HepG2 (cell line): Measurements from ENCODE around the gene CASP5. TPM values are rescaled to one million over a fixed set of nuclear protein-coding genes. Genes with fewer than 3 reads are reported as not detected.

ENCODE experiments used
- ARNT ChIP-seq: fragments of 450-650 bp; IDR thresholded peaks from 2 replicates; pipeline ENCODE4 v1.6.1; 2017
- ATF2 ChIP-seq: sonication (generic); formaldehyde crosslinking; IDR thresholded peaks from 2 replicates; pipeline ENCODE4 v1.4.0; 2020; ENCODE audit warnings: missing genetic modification reagents
- CHD2 ChIP-seq: IDR thresholded peaks from 2 replicates; pipeline ENCODE4 v1.6.1; 2011; ENCODE audit warnings: low read depth, low read length, improper control_type of control experiment
- DNMT1 ChIP-seq: sonication (generic); formaldehyde crosslinking; IDR thresholded peaks from 2 replicates; pipeline ENCODE4 v1.5.1; 2020; ENCODE audit warnings: mild to moderate bottlenecking, missing genetic modification reagents
- ELF3 ChIP-seq: IDR thresholded peaks from 2 replicates; pipeline ENCODE4 v1.6.1; 2016; ENCODE audit warnings: missing genetic modification reagents, missing compliant biosample characterization
- ELF4 ChIP-seq: sonication (generic); formaldehyde crosslinking; IDR thresholded peaks from 2 replicates; pipeline ENCODE4 v1.5.0; 2020; ENCODE audit warnings: missing genetic modification reagents, mild to moderate bottlenecking, moderate library complexity, borderline replicate concordance
- HOMEZ ChIP-seq: IDR thresholded peaks from 2 replicates; pipeline ENCODE4 v1.6.1; 2016; ENCODE audit warnings: low read depth
- KDM6A ChIP-seq: IDR thresholded peaks from 2 replicates; pipeline ENCODE4 v1.6.1; 2016; ENCODE audit warnings: low read depth
- KIAA2018 ChIP-seq: sonication (generic); formaldehyde crosslinking; IDR thresholded peaks from 2 replicates; pipeline ENCODE4 v1.5.0; 2020; ENCODE audit warnings: mild to moderate bottlenecking, missing genetic modification reagents, borderline replicate concordance
- MLXIP ChIP-seq: sonication (generic); formaldehyde crosslinking; IDR thresholded peaks from 2 replicates; pipeline ENCODE4 v1.9.0; 2021; ENCODE audit warnings: missing genetic modification reagents, borderline replicate concordance
- NFE2 ChIP-seq: sonication (generic); formaldehyde crosslinking; IDR thresholded peaks from 2 replicates; pipeline ENCODE4 v1.4.0; 2020; ENCODE audit warnings: missing genetic modification reagents
- SOX5 ChIP-seq: IDR thresholded peaks from 2 replicates; pipeline ENCODE4 v1.6.1; 2016; ENCODE audit warnings: borderline replicate concordance
- XBP1 ChIP-seq: sonication (generic); formaldehyde crosslinking; IDR thresholded peaks from 2 replicates; pipeline ENCODE4 v1.5.0; 2020; ENCODE audit warnings: missing genetic modification reagents
- ZBTB34 ChIP-seq: sonication (generic); formaldehyde crosslinking; IDR thresholded peaks from 2 replicates; pipeline ENCODE4 v1.8.0; 2022; ENCODE audit warnings: mild to moderate bottlenecking, missing genetic modification reagents
- ZMYM2 ChIP-seq: sonication (generic); formaldehyde crosslinking; IDR thresholded peaks from 2 replicates; pipeline ENCODE4 v1.8.0; 2022; ENCODE audit warnings: mild to moderate bottlenecking, missing genetic modification reagents
- ZNF878 ChIP-seq: sonication (generic); formaldehyde crosslinking; IDR thresholded peaks from 2 replicates; pipeline ENCODE4 v1.8.1; 2023; ENCODE audit warnings: mild to moderate bottlenecking, missing genetic modification reagents, moderate library complexity
- polyA plus RNA-seq, 8 experiments: library from polyadenylated mRNA; depleted of rRNA in 3 of 8; stranded (reverse) in 7 of 8; unstranded in 1 of 8; fragments of >200 nt; fragmentation: Illumina TruSeq in 4 of 8; extraction: Trizol in 4 of 8; gene quantifications; 2 replicates each; pipeline versions ENCODE4 v1.2.1 to v1.2.3, GENCODE V29; 2011 to 2016; ENCODE audit warnings: low read depth in 4 of 8, missing spikeins in 1 of 8, mixed read lengths in 1 of 8; ENCODE audit not compliant: insufficient read depth in 1 of 8
- total RNA-seq, 5 experiments: library from RNA; depleted of rRNA; stranded (reverse); fragments of >200 nt; fragmentation: Illumina TruSeq; extraction: Trizol; gene quantifications; 2 replicates each; pipeline ENCODE4 v1.2.3, GENCODE V29; 2016; ENCODE audit warnings: low read depth in 1 of 5

The CASP5 gene
- total and polyA plus RNA-seq, 2 of the 13 experiments (the other 11 are each of a cell fraction or from before 2014, with no cell fraction given): not detected

- TF ChIP-seq HOMEZ (CRISPR knock-in tag) (peak; percentile 77; the same call in 1 of the 2 replicates), ELF4 (CRISPR knock-in tag) (no peak), NFE2 (CRISPR knock-in tag) (no peak), ATF2 (CRISPR knock-in tag) (peak; percentile 86; the same call in 1 of the 2 replicates), SOX5 (CRISPR knock-in tag) (peak; percentile 95), ARNT (no peak), MLXIP (CRISPR knock-in tag) (no peak), ZBTB34 (peak; percentile 44; the same call in 1 of the 2 replicates), ZMYM2 (CRISPR knock-in tag) (no peak), CHD2 (no peak), XBP1 (CRISPR knock-in tag) (no peak), ELF3 (no peak; the same call in 1 of the 2 replicates), DNMT1 (CRISPR knock-in tag) (no peak), ZNF878 (CRISPR knock-in tag) (no peak), KDM6A (CRISPR knock-in tag) (no peak), KIAA2018 (CRISPR knock-in tag) (no peak)
Observed at GRCh38 chr11:105051559-105051958, 28.6 kb upstream of the CASP5 start (continued).
